GM21737 (cell line): Measurements from ENCODE around the gene FADS3.

Experiments
- ATAC-seq: cut with Tn5 transposase; IDR thresholded peaks from one replicate; pipeline ENCODE4 v1.9.1; 2021; ENCODE audit warnings: mild to moderate bottlenecking, moderate library complexity; ENCODE audit not compliant: unreplicated experiment

Gene FADS3

GRCh38 chr11:61913699-61914395 is 22.5 kb upstream of the FADS3 start:
- ATAC-seq: no peak

GRCh38 chr11:61912991-61913698 is 21.8 kb upstream of the FADS3 start:
- ATAC-seq: no peak

GRCh38 chr11:61912530-61912898 is 21.2 kb upstream of the FADS3 start:
- no peak for ATAC-seq

GRCh38 chr11:61911701-61912529 is 20.6 kb upstream of the FADS3 start:
- ATAC-seq: no peak

GRCh38 chr11:61911128-61911700 is 19.9 kb upstream of the FADS3 start:
- no peak for ATAC-seq

GRCh38 chr11:61910187-61911127 is 19.1 kb upstream of the FADS3 start:
- ATAC-seq: no peak

- ATAC-seq: no peak
Measured at GRCh38 chr11:61908730-61909316, 17.5 kb upstream of the FADS3 start.

- no peak for ATAC-seq
Measured at GRCh38 chr11:61907871-61908729, 16.8 kb upstream of the FADS3 start.

GRCh38 chr11:61907282-61907681 is 15.9 kb upstream of the FADS3 start:
- no peak for ATAC-seq

GRCh38 chr11:61906522-61906909 is 15.2 kb upstream of the FADS3 start:
- ATAC-seq: no peak

- no peak for ATAC-seq
Measured at GRCh38 chr11:61905801-61906521, 14.6 kb upstream of the FADS3 start.

- no peak for ATAC-seq
Measured at GRCh38 chr11:61905067-61905696, 13.8 kb upstream of the FADS3 start.

GRCh38 chr11:61904539-61905048 is 13.2 kb upstream of the FADS3 start:
- no peak for ATAC-seq

- no peak for ATAC-seq
Measured at GRCh38 chr11:61903845-61904244, 12.5 kb upstream of the FADS3 start.

- ATAC-seq: no peak
Measured at GRCh38 chr11:61902313-61902712, 11.0 kb upstream of the FADS3 start.

GRCh38 chr11:61901397-61901796 is 10.1 kb upstream of the FADS3 start:
- no peak for ATAC-seq

GRCh38 chr11:61900251-61900650 is 8.9 kb upstream of the FADS3 start:
- no peak for ATAC-seq
